Ectodermal cell (in vitro differentiated cells): ENCODE measurements around the gene USP48.

ENCODE experiments used
- H3K27ac ChIP-seq: 2 replicates; pipeline ENCODE4 v1.7.0; 2013; ENCODE audit warnings: mild to moderate bottlenecking, low read depth, low read length; ENCODE audit not compliant: insufficient read depth, poor library complexity, severe bottlenecking
- H3K27me3 ChIP-seq: 2 replicates; pipeline ENCODE4 v1.7.0; 2013; ENCODE audit warnings: mild to moderate bottlenecking, low read length; ENCODE audit not compliant: insufficient read depth, control insufficient read depth, poor library complexity, severe bottlenecking
- H3K36me3 ChIP-seq: one replicate; pipeline ENCODE4 v1.7.0; 2013; ENCODE audit warnings: low read length; ENCODE audit not compliant: control insufficient read depth, insufficient read depth
- H3K4me1 ChIP-seq: one replicate; pipeline ENCODE4 v1.7.0; 2013; ENCODE audit warnings: low read length; ENCODE audit not compliant: control insufficient read depth, insufficient read depth
- H3K4me3 ChIP-seq: 2 replicates; pipeline ENCODE4 v1.7.0; 2013; ENCODE audit warnings: low read depth, low read length, control low read depth; ENCODE audit not compliant: insufficient read depth
- H3K9me3 ChIP-seq: 2 replicates; pipeline ENCODE4 v1.7.0; 2013; ENCODE audit warnings: mild to moderate bottlenecking, low read length, moderate library complexity; ENCODE audit not compliant: control insufficient read depth
- WGBS, 2 experiments: methylation state at CpG; one replicate each; pipeline ENCODE4 v1.1.7; 2013; ENCODE audit warnings: missing lambda C conversion rate in 2 of 2; 5-methylcytosine and 5-hydroxymethylcytosine counted together

Gene USP48

GRCh38 chr1:21630571-21631343 is 152.2 kb downstream of the USP48 start:
- no peaks in the 10 kb centered on the region for H3K36me3 ChIP-seq
- H3K4me3 ChIP-seq, result no peak overlapping the region
- 39 to 41% methylated on average over 13 of the region's 13 CpGs for WGBS, 2 experiments
- no peak overlapping the region for H3K27ac ChIP-seq
- no peaks in the 10 kb centered on the region for H3K27me3 ChIP-seq
- H3K4me1 ChIP-seq, result peaks cover 29% of the 10 kb centered on the region
- no peaks in the 10 kb centered on the region for H3K9me3 ChIP-seq

- H3K4me1 ChIP-seq, result peaks cover 29% of the 10 kb centered on the region
- no peak overlapping the region for H3K27ac ChIP-seq
- no peaks in the 10 kb centered on the region for H3K36me3 ChIP-seq
- H3K4me3 ChIP-seq, result no peak overlapping the region
- 92 to 94% methylated on average over 4 of the region's 4 CpGs for WGBS, 2 experiments
- H3K27me3 ChIP-seq, result no peaks in the 10 kb centered on the region
- H3K9me3 ChIP-seq, result no peaks in the 10 kb centered on the region
These were observed 153.0 kb downstream of the USP48 start for GRCh38 chr1:21629971-21630370.

- no peaks in the 10 kb centered on the region for H3K27me3 ChIP-seq
- no peak overlapping the region for H3K4me3 ChIP-seq
- peaks cover 29% of the 10 kb centered on the region for H3K4me1 ChIP-seq
- H3K36me3 ChIP-seq, result no peaks in the 10 kb centered on the region
- whole genome bisulfite sequencing, 2 experiments, result 73 to 75% methylated on average over 7 of the region's 7 CpGs
- no peak overlapping the region for H3K27ac ChIP-seq
- no peaks in the 10 kb centered on the region for H3K9me3 ChIP-seq
These were observed 154.1 kb downstream of the USP48 start for GRCh38 chr1:21628798-21629393.
